B cell (primary cell): Measurements from ENCODE around the gene STT3B. TPM values are rescaled to one million over a fixed set of nuclear protein-coding genes. Genes with fewer than 3 reads are reported as not detected.

ENCODE experiments used
- ATAC-seq: fragments of 200-7000 bp; cut with Tn5 transposase; one replicate; pipeline ENCODE4 v1.10.0; 2021; ENCODE audit warnings: low read depth, mild to moderate bottlenecking, moderate number of reproducible peaks, moderate library complexity
- CTCF ChIA-PET: fragments of 350-600 bp; sonication (Branson Sonifier 250); formaldehyde crosslinking; loops from one replicate; lab custom pipeline; 2021; ENCODE audit warnings: antibody characterized with exemption, inconsistent platforms; lab: Charles Lee
- POLR2A ChIA-PET: fragments of 350-600 bp; sonication (Branson Sonifier 250); formaldehyde crosslinking; loops from one replicate; lab custom pipeline; 2021; ENCODE audit warnings: antibody characterized with exemption; lab: Charles Lee
- DNase-seq: peaks from one replicate; pipeline ENCODE4 v3.0.0; 2013
- H2AFZ ChIP-seq: 2 replicates; pipeline ENCODE4 v1.6.1; 2012; ENCODE audit warnings: mild to moderate bottlenecking, low read depth, low read length; ENCODE audit not compliant: insufficient read depth, poor library complexity, severe bottlenecking
- H3K27ac ChIP-seq, 2 donors: 1 replicate in 1 of 2; 2 replicates in 1 of 2; pipeline ENCODE4 v1.5.1; 2012 to 2013; ENCODE audit warnings: low read length in 2 of 2, mild to moderate bottlenecking in 2 of 2, moderate library complexity in 1 of 2
- H3K27me3 ChIP-seq, 4 experiments: fragments of 200-600 bp in 1 of 4; sonication (generic) in 1 of 4; replicated peaks in 1 of 4; 1 replicate in 2 of 4; 2 replicates in 2 of 4; pipeline versions ENCODE4 v1.6.1 to v1.7.0; 2013 to 2016; ENCODE audit warnings: low read length in 3 of 4, mild to moderate bottlenecking in 2 of 4, mixed read lengths in 1 of 4, moderate library complexity in 1 of 4; ENCODE audit not compliant: insufficient read depth in 4 of 4, control insufficient read depth in 3 of 4; ENCODE audit errors: control extremely low read depth in 1 of 4
- H3K36me3 ChIP-seq, 2 experiments: replicated peaks in 1 of 2; 1 replicate in 1 of 2; 2 replicates in 1 of 2; pipeline versions ENCODE4 v1.6.1 to v1.7.1; 2013; ENCODE audit warnings: low read length in 1 of 2; ENCODE audit not compliant: insufficient read depth in 2 of 2, control insufficient read depth in 1 of 2; ENCODE audit errors: control extremely low read depth in 1 of 2, extremely low read depth in 1 of 2
- H3K4me1 ChIP-seq, 2 donors: fragments of 200-600 bp in 1 of 2; sonication (generic) in 1 of 2; 1 replicate in 1 of 2; 2 replicates in 1 of 2; pipeline versions ENCODE4 v1.5.1 to v1.6.1; 2013 to 2017; ENCODE audit warnings: low read length in 2 of 2; ENCODE audit not compliant: control insufficient read depth in 2 of 2, insufficient read depth in 2 of 2
- H3K4me2 ChIP-seq: replicated peaks from 2 replicates; pipeline ENCODE3; 2012; ENCODE audit warnings: mild to moderate bottlenecking, low read depth, low read length; ENCODE audit not compliant: poor library complexity, severe bottlenecking
- H3K4me3 ChIP-seq, 5 experiments: fragments of 200-600 bp in 1 of 5; sonication (generic) in 1 of 5; 1 replicate in 3 of 5; 2 replicates in 2 of 5; pipeline versions ENCODE4 v1.5.1 to v1.7.0; 2011 to 2016; ENCODE audit warnings: low read length in 4 of 5, mild to moderate bottlenecking in 4 of 5, low read depth in 2 of 5, control low read depth in 1 of 5, moderate library complexity in 1 of 5; ENCODE audit not compliant: insufficient read depth in 1 of 5; ENCODE audit errors: control extremely low read depth in 1 of 5, extremely low read depth in 1 of 5
- H3K79me2 ChIP-seq: fragments of 200-600 bp; sonication (generic); one replicate; pipeline ENCODE4 v1.6.0; 2016; ENCODE audit warnings: low read length; ENCODE audit not compliant: control insufficient read depth, insufficient read depth
- H3K9ac ChIP-seq: fragments of 200-600 bp; sonication (generic); 2 replicates; pipeline ENCODE4 v1.6.1; 2017; ENCODE audit warnings: mild to moderate bottlenecking, low read length, moderate library complexity
- H3K9me3 ChIP-seq, 3 donors: one replicate each; pipeline versions ENCODE4 v1.6.1 to v1.7.1; 2013; ENCODE audit warnings: low read length in 2 of 3; ENCODE audit not compliant: control insufficient read depth in 2 of 3, insufficient read depth in 1 of 3; ENCODE audit errors: control extremely low read depth in 1 of 3
- H4K20me1 ChIP-seq: 2 replicates; pipeline ENCODE4 v1.6.0; 2012; ENCODE audit warnings: mild to moderate bottlenecking, low read length; ENCODE audit not compliant: insufficient read depth, control insufficient read depth, poor library complexity, severe bottlenecking
- H3K27ac Mint-ChIP-seq: one replicate; pipeline ENCODE4 v1.8.0; 2021; ENCODE audit warnings: mixed read lengths
- H3K27me3 Mint-ChIP-seq: one replicate; pipeline ENCODE4 v1.8.0; 2021; ENCODE audit warnings: mixed read lengths
- H3K4me1 Mint-ChIP-seq: one replicate; pipeline ENCODE4 v1.8.0; 2021; ENCODE audit warnings: mixed read lengths
- H3K4me3 Mint-ChIP-seq: one replicate; pipeline ENCODE4 v1.8.0; 2021; ENCODE audit warnings: mixed read lengths
- H3K9me3 Mint-ChIP-seq: one replicate; pipeline ENCODE4 v1.8.0; 2022; ENCODE audit warnings: mixed read lengths; ENCODE audit not compliant: insufficient read depth
- EZH2 ChIP-seq: IDR thresholded peaks from 2 replicates; pipeline ENCODE4 v1.6.1; 2012; ENCODE audit warnings: borderline replicate concordance, low read depth, mild to moderate bottlenecking, moderate library complexity, low read length; ENCODE audit not compliant: insufficient read depth, poor library complexity, severe bottlenecking
- WGBS: methylation state at CpG from one replicate; pipeline ENCODE4 v1.1.5; 2013; ENCODE audit warnings: missing lambda C conversion rate; ENCODE audit not compliant: insufficient coverage; 5-methylcytosine and 5-hydroxymethylcytosine counted together
- intact Hi-C: fragments of 100-400 bp; cut with micrococcal nuclease; formaldehyde crosslinking; loops from one replicate; pipeline ENCODE4 v1.10.0; 2022
- polyA plus RNA-seq: library from polyadenylated mRNA; depleted of rRNA; stranded (reverse); fragments of >200 nt; gene quantifications from 2 replicates; pipeline ENCODE4 v1.2.3, GENCODE V29; 2012
- total RNA-seq, 2 donors: library from RNA; stranded (reverse); fragments of 120-200 nt in 1 of 2; gene quantifications; 1 replicate in 1 of 2; 2 replicates in 1 of 2; pipeline versions ENCODE4 v1.2.3 to v1.2.4, GENCODE V29; 2013 to 2022
- TF ChIP-seq, protein P1 (sequence below): fragments of 200-600 bp; IDR thresholded peaks from one replicate; pipeline ENCODE4 v1.8.0; 2022; ENCODE audit warnings: antibody characterized with exemption, mild to moderate bottlenecking

STT3B gene
- total and polyA plus RNA-seq, 2 donors (not counting 1 experiment from before 2014, with no cell fraction given), result 35.4 to 79.2 TPM

DNA sequence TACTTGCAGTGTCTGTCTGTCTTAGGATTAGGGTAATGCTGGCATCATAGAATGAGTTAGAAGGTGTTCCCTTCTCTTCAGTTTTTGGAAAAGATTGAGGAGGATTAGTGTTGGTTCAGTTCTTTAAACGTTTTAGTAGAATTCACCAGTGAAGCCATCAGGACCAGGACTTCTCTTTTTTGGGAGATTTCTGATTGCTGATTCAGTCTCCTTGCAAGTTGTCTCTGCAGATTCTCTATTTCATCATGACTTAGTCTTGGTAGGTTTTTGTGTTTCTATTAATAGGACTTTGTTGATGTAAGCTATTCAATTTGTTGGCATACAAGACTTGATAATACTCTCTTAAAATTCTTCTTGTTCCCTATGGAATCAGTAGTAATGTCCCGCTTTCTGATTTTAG is 48.9 kb downstream of the STT3B start:
- TF ChIP-seq EZH2, result no peak
- TF ChIP-seq, protein P1, sequence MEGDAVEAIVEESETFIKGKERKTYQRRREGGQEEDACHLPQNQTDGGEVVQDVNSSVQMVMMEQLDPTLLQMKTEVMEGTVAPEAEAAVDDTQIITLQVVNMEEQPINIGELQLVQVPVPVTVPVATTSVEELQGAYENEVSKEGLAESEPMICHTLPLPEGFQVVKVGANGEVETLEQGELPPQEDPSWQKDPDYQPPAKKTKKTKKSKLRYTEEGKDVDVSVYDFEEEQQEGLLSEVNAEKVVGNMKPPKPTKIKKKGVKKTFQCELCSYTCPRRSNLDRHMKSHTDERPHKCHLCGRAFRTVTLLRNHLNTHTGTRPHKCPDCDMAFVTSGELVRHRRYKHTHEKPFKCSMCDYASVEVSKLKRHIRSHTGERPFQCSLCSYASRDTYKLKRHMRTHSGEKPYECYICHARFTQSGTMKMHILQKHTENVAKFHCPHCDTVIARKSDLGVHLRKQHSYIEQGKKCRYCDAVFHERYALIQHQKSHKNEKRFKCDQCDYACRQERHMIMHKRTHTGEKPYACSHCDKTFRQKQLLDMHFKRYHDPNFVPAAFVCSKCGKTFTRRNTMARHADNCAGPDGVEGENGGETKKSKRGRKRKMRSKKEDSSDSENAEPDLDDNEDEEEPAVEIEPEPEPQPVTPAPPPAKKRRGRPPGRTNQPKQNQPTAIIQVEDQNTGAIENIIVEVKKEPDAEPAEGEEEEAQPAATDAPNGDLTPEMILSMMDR, result no peak
- Histone ChIP-seq H3K27me3 (no peaks in the 10 kb centered on the region), H3K9ac (no peak overlapping the region), H3K4me2 (no peak overlapping the region), H3K4me3 (no peak overlapping the region), H3K4me1 (peaks cover 0 to 6% of the 10 kb centered on the region in 2 donors), H3K9me3 (peaks cover 0 to 9% (median 0%) of the 10 kb centered on the region in 3 donors), H2AFZ (no peak overlapping the region), H3K27ac (no peak overlapping the region), H3K79me2 (peaks cover 67% of the 10 kb centered on the region), H3K36me3 (peaks cover 14 to 37% of the 10 kb centered on the region in 2 experiments), H4K20me1 (peaks cover 14% of the 10 kb centered on the region)
- Mint-ChIP-seq H3K27me3 (no peaks in the 10 kb centered on the region), H3K4me1 (peaks cover 30% of the 10 kb centered on the region), H3K9me3 (no peaks in the 10 kb centered on the region), H3K4me3 (no peak overlapping the region), H3K27ac (no peak overlapping the region)
- intact Hi-C loops, result loop anchor here (2.0 kb wide), 1 partner anchor 15 kb away; no protein-coding TSS in a partner anchor
- no peak for DNase-seq
- no peak for ATAC-seq
- POLR2A ChIA-PET, result interaction anchor here (0.7 kb wide), 1 partner anchor 49 kb away, joined by 4 read pairs; no protein-coding TSS in a partner anchor
- CTCF ChIA-PET, result interaction anchor here (0.9 kb wide), 1 partner anchor 11 kb away, joined by 3 read pairs; no protein-coding TSS in a partner anchor
- WGBS, result no CpG with 5 or more reads among the region's 2 CpGs

DNA sequence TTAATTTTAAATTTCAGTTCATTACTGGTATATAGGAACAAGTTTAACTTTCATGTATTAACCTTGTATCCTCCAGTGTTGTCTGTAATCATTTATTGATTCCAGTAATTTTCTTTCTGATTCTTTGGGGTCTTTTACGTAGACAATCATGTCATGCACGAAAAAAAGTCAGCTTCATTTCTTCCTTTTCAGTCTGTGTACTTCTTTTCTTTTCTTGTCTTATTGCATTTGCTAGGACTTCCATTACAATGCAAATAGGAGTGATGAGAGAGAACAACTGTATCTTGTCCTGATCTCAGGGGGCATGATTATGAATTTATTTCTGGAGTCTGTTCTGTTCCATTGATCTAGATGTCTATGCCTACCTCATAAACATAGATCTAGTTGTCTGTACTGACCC is 56.5 kb downstream of the STT3B start:
- no peak overlapping the region for H3K27ac Mint-ChIP-seq
- Histone ChIP-seq H3K27me3 (no peaks in the 10 kb centered on the region), H3K4me2 (no peak overlapping the region), H3K9me3 (peaks cover 0 to 28% (median 25%) of the 10 kb centered on the region in 3 donors), H3K27ac (no peak overlapping the region), H3K4me1 (no peaks in the 10 kb centered on the region), H3K4me3 (no peak overlapping the region), H2AFZ (no peak overlapping the region), H3K79me2 (peaks cover 80% of the 10 kb centered on the region), H3K9ac (no peak overlapping the region), H3K36me3 (peaks cover 27 to 51% of the 10 kb centered on the region in 2 experiments), H4K20me1 (peaks cover 4% of the 10 kb centered on the region)
- TF ChIP-seq EZH2, result no peak
- TF ChIP-seq, protein P1, result no peak
- H3K27me3 Mint-ChIP-seq, result no peaks in the 10 kb centered on the region
- no peak for DNase-seq
- H3K4me3 Mint-ChIP-seq, result no peak overlapping the region
- POLR2A ChIA-PET, result no interaction called here
- no peak for ATAC-seq
- H3K4me1 Mint-ChIP-seq, result peaks cover 5% of the 10 kb centered on the region
- intact Hi-C loops, result no loop called here
- peaks cover 19% of the 10 kb centered on the region for H3K9me3 Mint-ChIP-seq
- WGBS, result no CpG with 5 or more reads among the region's 2 CpGs
- CTCF ChIA-PET, result no interaction called here
